Measurements from ENCODE around the gene RPEL1.

DNA sequence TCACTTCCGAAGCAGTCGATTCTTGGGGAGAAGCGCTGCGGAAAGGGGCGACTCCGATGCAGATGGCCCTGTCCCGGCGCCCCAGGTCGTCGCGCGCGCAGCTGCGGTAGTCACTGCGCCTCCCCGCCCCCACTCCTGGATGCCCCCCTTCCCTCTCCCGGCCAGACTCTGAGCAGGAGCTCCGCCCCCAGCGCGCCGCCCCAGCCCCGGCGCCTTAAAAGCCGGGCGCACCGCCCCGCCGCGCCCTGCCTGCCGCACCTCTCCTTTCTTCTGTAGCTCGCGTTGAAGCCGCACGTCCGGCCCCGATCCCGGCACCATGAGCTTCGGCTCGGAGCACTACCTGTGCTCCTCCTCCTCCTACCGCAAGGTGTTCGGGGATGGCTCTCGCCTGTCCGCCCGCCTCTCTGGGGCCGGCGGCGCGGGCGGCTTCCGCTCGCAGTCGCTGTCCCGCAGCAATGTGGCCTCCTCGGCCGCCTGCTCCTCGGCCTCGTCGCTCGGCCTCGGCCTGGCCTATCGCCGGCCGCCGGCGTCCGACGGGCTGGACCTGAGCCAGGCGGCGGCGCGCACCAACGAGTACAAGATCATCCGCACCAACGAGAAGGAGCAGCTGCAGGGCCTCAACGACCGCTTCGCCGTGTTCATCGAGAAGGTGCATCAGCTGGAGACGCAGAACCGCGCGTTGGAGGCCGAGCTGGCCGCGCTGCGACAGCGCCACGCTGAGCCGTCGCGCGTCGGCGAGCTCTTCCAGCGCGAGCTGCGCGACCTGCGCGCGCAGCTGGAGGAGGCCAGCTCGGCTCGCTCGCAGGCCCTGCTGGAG, 31.4 kb downstream of the RPEL1 start, which contains the start of gene INA:
- TF ChIP-seq GATA2 (IDR thresholded peaks at IDR 0.05; ENCODE audit: low read depth, low read length) (peak; percentile 21; the same call in 1 of the 2 replicates), GATA3 (IDR thresholded peaks at IDR 0.05; ENCODE audit: low read depth, low read length) (no peak)

Data from SH-SY5Y (cell line).